ENCODE data around the gene ZNF473.

DNA sequence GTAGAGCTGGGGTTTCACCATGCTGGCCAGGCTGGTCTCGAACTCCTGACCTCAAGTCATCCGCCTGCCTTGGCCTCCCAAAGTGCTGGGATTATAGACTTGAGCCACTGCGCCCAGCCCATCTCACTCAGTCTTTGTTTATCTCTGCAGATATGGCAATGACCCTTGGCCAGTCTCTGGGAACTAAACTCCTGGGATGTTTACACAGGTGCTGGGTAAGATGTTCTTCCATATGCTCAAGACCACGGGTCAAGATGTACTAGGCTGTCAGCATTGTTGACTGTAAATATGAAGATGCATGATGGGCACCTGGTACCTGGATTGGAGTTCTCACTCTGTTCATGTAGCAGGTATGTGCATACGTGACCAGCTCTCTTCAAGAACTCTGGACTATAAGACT lies 35.8 kb downstream of the ZNF473 start:
- TF ChIP-seq EZH2phosphoT487 (IDR thresholded peaks at IDR 0.05; ENCODE audit: insufficient read depth, low read depth) (no peak), EZH2 (IDR thresholded peaks at IDR 0.05; ENCODE audit: insufficient read depth, poor library complexity, severe bottlenecking) (no peak)
